Prostate gland (tissue), 2 donors: Measurements from ENCODE around the gene SEMA3F. TPM values are rescaled to one million over a fixed set of nuclear protein-coding genes. Genes with fewer than 3 reads are reported as not detected.

ENCODE experiments used
- DNase-seq: peaks from one replicate; pipeline ENCODE4 v3.0.0-alpha.2; 2019; ENCODE audit warnings: low spot score
- H3K27ac ChIP-seq, 2 donors: fragments of 200-600 bp; sonication (generic); 2 replicates each; pipeline ENCODE4 v1.5.1; 2017 to 2019
- H3K27me3 ChIP-seq: fragments of 200-600 bp; sonication (generic); replicated peaks from 2 replicates; pipeline ENCODE4 v1.5.1; 2019; ENCODE audit not compliant: insufficient read depth
- H3K36me3 ChIP-seq, 2 donors: fragments of 200-600 bp; sonication (generic); 1 replicate in 1 of 2; 2 replicates in 1 of 2; pipeline versions ENCODE4 v1.5.1 to v1.8.1; 2017 to 2019
- H3K4me1 ChIP-seq: fragments of 200-600 bp; sonication (generic); replicated peaks from 2 replicates; pipeline ENCODE4 v1.5.1; 2019
- H3K4me3 ChIP-seq, 2 donors: fragments of 200-600 bp; sonication (generic); 2 replicates each; pipeline ENCODE4 v1.5.1; 2017 to 2019
- H3K9me3 ChIP-seq: fragments of 200-600 bp; sonication (generic); 2 replicates; pipeline ENCODE4 v1.5.1; 2017
- POLR2A ChIP-seq: fragments of 450-650 bp; IDR thresholded peaks from one replicate; pipeline ENCODE4 v1.6.1; 2016; ENCODE audit warnings: antibody characterized with exemption, mild to moderate bottlenecking
- POLR2AphosphoS5 ChIP-seq: sonication (generic); formaldehyde crosslinking; IDR thresholded peaks from one replicate; pipeline ENCODE4 v1.6.1; 2017; ENCODE audit warnings: antibody characterized with exemption
- WGBS: methylation state at CpG from one replicate; pipeline ENCODE4 v1.1.5; 2018; 5-methylcytosine and 5-hydroxymethylcytosine counted together
- intact Hi-C: fragments of 100-400 bp; cut with DNase I; formaldehyde crosslinking; loops from one replicate; pipeline ENCODE4 v1.14.2; 2022
- total RNA-seq, 2 donors: library from RNA; depleted of rRNA; stranded (reverse); fragments of >200 nt; gene quantifications; one replicate each; pipeline ENCODE4 v1.1.0, GENCODE V29; 2016
- TF ChIP-seq, protein P1 (sequence below), 4 experiments: fragments of 200-600 bp in 2 of 4; fragments of 450-650 bp in 2 of 4; sonication (generic) in 2 of 4; IDR thresholded peaks; 1 replicate in 3 of 4; 2 replicates in 1 of 4; pipeline ENCODE4 v1.5.1; 2016 to 2019; ENCODE audit warnings: antibody characterized with exemption in 4 of 4, mild to moderate bottlenecking in 2 of 4, moderate library complexity in 2 of 4

SEMA3F gene
- total RNA-seq, 2 donors from 2014 or later, result 43.3 to 71.8 TPM

DNA sequence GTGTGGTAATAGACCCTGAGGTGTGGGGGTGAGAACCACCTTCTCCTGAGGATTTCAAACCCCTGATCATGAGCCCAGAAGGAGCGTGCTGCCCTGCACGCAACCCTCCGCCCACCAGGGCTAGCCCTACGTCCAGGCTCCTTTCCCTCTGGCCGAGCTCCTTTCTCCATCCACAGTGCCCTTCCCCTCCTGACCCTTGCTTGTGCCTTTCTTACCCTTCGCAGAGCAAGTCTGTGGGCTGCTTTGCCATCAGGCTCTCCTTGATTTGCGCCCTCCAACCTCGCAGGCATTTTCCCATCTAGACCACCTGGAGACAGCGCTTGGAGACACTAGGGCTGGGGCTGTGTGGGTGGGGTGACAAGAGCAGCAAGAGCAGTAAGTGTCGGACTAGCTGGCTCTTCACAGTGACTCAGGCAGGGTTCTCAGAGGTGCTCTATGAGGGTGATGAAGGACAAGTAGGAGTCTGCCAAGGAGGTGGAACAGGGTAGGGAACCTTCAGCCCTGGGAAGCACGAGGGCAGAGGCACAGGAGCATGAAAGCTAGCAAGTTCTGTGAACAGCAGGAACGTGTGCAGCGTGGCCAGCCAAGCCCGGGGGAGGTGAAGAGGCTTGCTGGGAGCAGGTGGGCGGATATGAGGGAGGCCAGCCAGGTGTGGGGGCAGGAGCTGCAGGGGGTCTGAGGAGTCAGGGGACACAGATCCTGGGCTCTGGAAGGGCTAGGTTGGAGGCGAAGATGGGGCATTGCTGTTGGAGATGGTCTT is 47.4 kb downstream of the SEMA3F start:
- intact Hi-C loops, result no loop called here
- Histone ChIP-seq H3K9me3 (no peaks in the 10 kb centered on the region), H3K4me3 (no peak overlapping the region), H3K36me3 (no peaks in the 10 kb centered on the region), H3K27ac (no peak overlapping the region), H3K27me3 (no peaks in the 10 kb centered on the region), H3K4me1 (no peaks in the 10 kb centered on the region)
- no peak for DNase-seq
- TF ChIP-seq POLR2AphosphoS5 (no peak), POLR2A (no peak)
- TF ChIP-seq, protein P1, sequence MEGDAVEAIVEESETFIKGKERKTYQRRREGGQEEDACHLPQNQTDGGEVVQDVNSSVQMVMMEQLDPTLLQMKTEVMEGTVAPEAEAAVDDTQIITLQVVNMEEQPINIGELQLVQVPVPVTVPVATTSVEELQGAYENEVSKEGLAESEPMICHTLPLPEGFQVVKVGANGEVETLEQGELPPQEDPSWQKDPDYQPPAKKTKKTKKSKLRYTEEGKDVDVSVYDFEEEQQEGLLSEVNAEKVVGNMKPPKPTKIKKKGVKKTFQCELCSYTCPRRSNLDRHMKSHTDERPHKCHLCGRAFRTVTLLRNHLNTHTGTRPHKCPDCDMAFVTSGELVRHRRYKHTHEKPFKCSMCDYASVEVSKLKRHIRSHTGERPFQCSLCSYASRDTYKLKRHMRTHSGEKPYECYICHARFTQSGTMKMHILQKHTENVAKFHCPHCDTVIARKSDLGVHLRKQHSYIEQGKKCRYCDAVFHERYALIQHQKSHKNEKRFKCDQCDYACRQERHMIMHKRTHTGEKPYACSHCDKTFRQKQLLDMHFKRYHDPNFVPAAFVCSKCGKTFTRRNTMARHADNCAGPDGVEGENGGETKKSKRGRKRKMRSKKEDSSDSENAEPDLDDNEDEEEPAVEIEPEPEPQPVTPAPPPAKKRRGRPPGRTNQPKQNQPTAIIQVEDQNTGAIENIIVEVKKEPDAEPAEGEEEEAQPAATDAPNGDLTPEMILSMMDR (IDR thresholded peaks at IDR 0.05), result no peak
- 86% methylated on average over 16 of the region's 16 CpGs for WGBS

GRCh38 chr3:50203113-50203808 is 48.1 kb downstream of the SEMA3F start:
- H3K9me3 ChIP-seq, result no peaks in the 10 kb centered on the region
- H3K36me3 ChIP-seq, result no peaks in the 10 kb centered on the region
- H3K4me3 ChIP-seq, result no peak overlapping the region
- no peak overlapping the region for H3K27ac ChIP-seq
- TF ChIP-seq, protein P1 (IDR thresholded peaks at IDR 0.05), result no peak
- intact Hi-C loops, result no loop called here
- no peaks in the 10 kb centered on the region for H3K27me3 ChIP-seq
- DNase-seq, result no peak
- WGBS, result 65% methylated on average over 7 of the region's 9 CpGs
- H3K4me1 ChIP-seq, result no peaks in the 10 kb centered on the region

- no peak for DNase-seq
- Histone ChIP-seq H3K27ac (no peak overlapping the region), H3K4me3 (no peak overlapping the region), H3K36me3 (no peaks in the 10 kb centered on the region), H3K4me1 (no peaks in the 10 kb centered on the region), H3K27me3 (no peaks in the 10 kb centered on the region), H3K9me3 (no peaks in the 10 kb centered on the region)
- TF ChIP-seq, protein P1 (IDR thresholded peaks at IDR 0.05), result no peak
- TF ChIP-seq POLR2AphosphoS5 (no peak), POLR2A (no peak)
- intact Hi-C loops, result no loop called here
- 81% methylated on average over 12 of the region's 12 CpGs for WGBS
Measured at GRCh38 chr3:50203809-50204803, 49.0 kb downstream of the SEMA3F start.

GRCh38 chr3:50204804-50205412 is 49.8 kb downstream of the SEMA3F start, which contains the start of gene SLC38A3:
SLC38A3 (plus strand) TSS chr3:50205271; CDS start chr3:50214200, 8,929 bp downstream.
- H3K9me3 ChIP-seq, result no peaks in the 10 kb centered on the region
- DNase-seq, result no peak
- H3K36me3 ChIP-seq, result no peaks in the 10 kb centered on the region
- intact Hi-C loops, result no loop called here
- H3K27ac ChIP-seq, result no peak within 1 kb of the TSS
- WGBS, result 7% methylated on average over 23 of the region's 41 CpGs
- H3K27me3 ChIP-seq, result no peaks in the 10 kb centered on the region
- peak within 1 kb of the TSS; percentile 10 to 20 for H3K4me3 ChIP-seq
- TF ChIP-seq POLR2AphosphoS5 (no peak), POLR2A (no peak)
- TF ChIP-seq, protein P1 (IDR thresholded peaks at IDR 0.05), result no peak
- H3K4me1 ChIP-seq, result no peaks in the 10 kb centered on the region
